HCT116 (cell line): ENCODE results near the gene UBE2L3. TPM values are rescaled to one million over a fixed set of nuclear protein-coding genes. Genes with fewer than 3 reads are reported as not detected.
"Not testable (repeated sequence)": the region's sequence is repeated elsewhere in the genome, so short reads cannot be mapped to it uniquely, and the experiment has no call there.

Experiments
- ATAC-seq: fragments of 200-7000 bp; cut with Tn5 transposase; 2 replicates; pipeline ENCODE4 v1.9.1; 2020; ENCODE audit warnings: mild to moderate bottlenecking, moderate library complexity
- BruUV-seq: library from RNA; stranded (reverse); fragments of 400-500 nt; replicated peaks from 2 replicates; lab custom pipeline; 2021; lab: Mats Ljungman, UMichigan
- CTCF ChIA-PET: fragments of 300-600 bp; sonication (Branson Sonifier 250); formaldehyde crosslinking; loops from one replicate; lab custom pipeline; 2021; ENCODE audit warnings: antibody characterized with exemption; lab: Charles Lee
- POLR2A ChIA-PET: fragments of 300-600, 350-600 bp; sonication (Branson Sonifier 250); formaldehyde crosslinking; loops from one replicate; lab custom pipeline; 2021; ENCODE audit warnings: antibody characterized with exemption; lab: Charles Lee
- RAD21 ChIA-PET, 2 experiments: fragments of 300-600 bp; sonication (Branson Sonifier 250); formaldehyde crosslinking; loops; one replicate each; lab custom pipeline; 2023; ENCODE audit warnings: low total read pairs in 2 of 2; ENCODE audit not compliant: uncharacterized antibody in 2 of 2, unreplicated experiment in 2 of 2, low non-redundant PET in 1 of 2; lab: Charles Lee
- DNase-seq: peaks from one replicate; pipeline ENCODE4 v3.0.0-alpha.2; 2010; ENCODE audit warnings: low read depth, low spot score
- H2AFZ ChIP-seq: fragments of 200-600 bp; shearing (Covaris generic), sonication (generic); 2 replicates; pipeline ENCODE4 v1.6.1; 2017; ENCODE audit warnings: low read depth, mixed run types, mixed read lengths, antibody characterized with exemption, low read length; ENCODE audit not compliant: poor library complexity, severe bottlenecking
- H3K27ac ChIP-seq: 2 replicates; pipeline ENCODE4 v1.5.1; 2012; ENCODE audit warnings: low read depth, low read length
- H3K27me3 ChIP-seq: fragments of 200-600 bp; sonication (generic); 2 replicates; pipeline ENCODE4 v1.6.1; 2016; ENCODE audit warnings: mixed run types, low read length, mixed read lengths; ENCODE audit not compliant: insufficient read depth
- H3K36me3 ChIP-seq, 2 experiments: fragments of 200-500 bp in 1 of 2; fragments of 200-600 bp in 1 of 2; sonication (Bioruptor generic) in 1 of 2; sonication (generic) in 1 of 2; 2 replicates each; pipeline versions ENCODE4 v1.5.1 to v1.6.1; 2014 to 2016; ENCODE audit warnings: low read length in 2 of 2, inconsistent platforms in 1 of 2, mixed read lengths in 1 of 2, mixed run types in 1 of 2; ENCODE audit not compliant: insufficient read depth in 2 of 2, control insufficient read depth in 1 of 2
- H3K4me1 ChIP-seq, 2 experiments: fragments of 200-600 bp in 1 of 2; sonication (generic) in 1 of 2; 2 replicates each; pipeline versions ENCODE4 v1.5.1 to v1.6.1; 2012 to 2017; ENCODE audit warnings: low read length in 2 of 2, inconsistent platforms in 1 of 2, mild to moderate bottlenecking in 1 of 2, mixed read lengths in 1 of 2, mixed run types in 1 of 2, moderate library complexity in 1 of 2; ENCODE audit not compliant: insufficient read depth in 2 of 2, control insufficient read depth in 1 of 2
- H3K4me2 ChIP-seq: fragments of 200-600 bp; sonication (generic); 2 replicates; pipeline ENCODE4 v1.6.1; 2017; ENCODE audit warnings: mixed run types, low read length, mixed read lengths
- H3K4me3 ChIP-seq, 2 experiments: fragments of 200-600 bp in 1 of 2; sonication (generic) in 1 of 2; replicated peaks in 1 of 2; 2 replicates each; pipeline ENCODE4 v1.5.1; 2011 to 2016; ENCODE audit warnings: low read length in 2 of 2, control low read depth in 1 of 2, low read depth in 1 of 2, mild to moderate bottlenecking in 1 of 2, mixed read lengths in 1 of 2, mixed run types in 1 of 2
- H3K79me2 ChIP-seq: fragments of 200-600 bp; sonication (generic); 2 replicates; pipeline ENCODE4 v1.6.1; 2017; ENCODE audit warnings: mild to moderate bottlenecking, mixed run types, low read length, moderate library complexity, mixed read lengths; ENCODE audit not compliant: insufficient read depth
- H3K9ac ChIP-seq: fragments of 200-600 bp; sonication (generic); 2 replicates; pipeline ENCODE4 v1.6.1; 2016; ENCODE audit warnings: low read length, mixed read lengths
- H3K9me2 ChIP-seq: fragments of 200-600 bp; sonication (generic), shearing (Covaris generic); 2 replicates; pipeline ENCODE4 v1.6.1; 2017; ENCODE audit warnings: mixed run types, mild to moderate bottlenecking, moderate library complexity; ENCODE audit not compliant: insufficient read depth
- H3K9me3 ChIP-seq, 2 experiments: fragments of 200-500 bp in 1 of 2; fragments of 200-600 bp in 1 of 2; sonication (Bioruptor generic) in 1 of 2; sonication (generic) in 1 of 2; 2 replicates each; pipeline ENCODE4 v1.6.1; 2014 to 2017; ENCODE audit warnings: low read length in 2 of 2, mixed read lengths in 2 of 2, inconsistent platforms in 1 of 2, low read depth in 1 of 2, mild to moderate bottlenecking in 1 of 2, mixed run types in 1 of 2, moderate library complexity in 1 of 2; ENCODE audit not compliant: control insufficient read depth in 1 of 2, insufficient read depth in 1 of 2
- H4K20me1 ChIP-seq: fragments of 200-600 bp; sonication (generic), shearing (Covaris generic); 2 replicates; pipeline ENCODE4 v1.6.1; 2017; ENCODE audit warnings: mixed run types, mild to moderate bottlenecking, moderate library complexity; ENCODE audit not compliant: insufficient read depth
- CEBPB ChIP-seq: IDR thresholded peaks from 2 replicates; pipeline ENCODE4 v1.6.1; 2012; ENCODE audit warnings: low read depth
- ELF1 ChIP-seq: IDR thresholded peaks from 2 replicates; pipeline ENCODE4 v1.6.1; 2012; ENCODE audit warnings: low read depth, borderline replicate concordance
- JUND ChIP-seq: IDR thresholded peaks from 2 replicates; pipeline ENCODE4 v1.6.1; 2012
- POLR2A ChIP-seq: IDR thresholded peaks from 2 replicates; pipeline ENCODE4 v1.7.0; 2011; ENCODE audit warnings: borderline replicate concordance; ENCODE audit not compliant: insufficient read depth, insufficient read length; ENCODE audit errors: extremely low read depth
- SIN3A ChIP-seq: IDR thresholded peaks from 2 replicates; pipeline ENCODE4 v1.6.1; 2012; ENCODE audit warnings: low read depth
- TCF7L2 ChIP-seq: IDR thresholded peaks from 2 replicates; pipeline ENCODE4 v1.7.0; 2011; ENCODE audit warnings: borderline replicate concordance, inconsistent platforms; ENCODE audit not compliant: insufficient read depth, insufficient read length; ENCODE audit errors: extremely low read depth
- ZNF274 ChIP-seq: fragments of 200-500 bp; sonication (Bioruptor generic); IDR thresholded peaks from 2 replicates; pipeline ENCODE4 v1.6.1; 2014; ENCODE audit warnings: mild to moderate bottlenecking, low read depth, low read length, inconsistent platforms
- intact Hi-C: fragments of 100-400 bp; cut with micrococcal nuclease; formaldehyde crosslinking; loops from 2 replicates; pipeline ENCODE4 v1.10.0; 2022
- total RNA-seq: library from RNA; stranded (reverse); gene quantifications from one replicate; pipeline ENCODE4 v1.2.1, GENCODE V29; 2021; ENCODE audit not compliant: unreplicated experiment

The UBE2L3 gene
- total RNA-seq, 1 experiment from 2014 or later, result 55.6 TPM

DNA sequence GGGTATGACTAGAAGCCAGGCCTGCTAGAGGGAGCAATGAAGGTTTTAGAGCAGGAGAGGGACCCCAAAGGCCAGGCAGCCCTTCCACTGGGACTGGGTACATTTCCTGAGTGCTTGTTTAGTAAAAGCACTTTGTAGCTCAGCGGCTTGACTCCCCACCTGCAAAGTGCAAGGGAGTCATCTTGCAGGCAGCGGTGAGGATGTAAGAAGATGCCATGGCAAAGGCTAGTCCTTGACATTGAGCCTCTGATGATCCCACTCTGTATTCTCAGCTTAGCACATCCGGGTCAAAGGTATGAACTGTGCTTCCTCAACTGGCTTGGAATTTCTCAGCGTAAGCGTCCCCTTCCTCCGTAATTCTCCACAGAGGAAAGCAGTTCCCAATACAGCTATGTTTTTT, 3.1 kb upstream of the UBE2L3 start:
- H3K9me3 ChIP-seq, result no peaks in the 10 kb centered on the region
- peaks cover 8 to 34% of the 10 kb centered on the region in 2 experiments; a peak in 3 of 4 replicates for H3K4me1 ChIP-seq
- H3K79me2 ChIP-seq, result peaks cover 19% of the 10 kb centered on the region
- CTCF ChIA-PET, result no interaction called here
- H3K36me3 ChIP-seq, result no peaks in the 10 kb centered on the region
- POLR2A ChIA-PET, result no interaction called here
- no peak overlapping the region for H3K9ac ChIP-seq
- intact Hi-C loops, result no loop called here
- no peaks in the 10 kb centered on the region for H3K27me3 ChIP-seq
- TF ChIP-seq CEBPB, result no peak
- no peak for TF ChIP-seq ELF1
- no peak overlapping the region for H3K27ac ChIP-seq
- H3K4me3 ChIP-seq, result no peak overlapping the region
- no peak for ATAC-seq
- peaks cover 6% of the 10 kb centered on the region; the same call in 1 of the 2 replicates for H4K20me1 ChIP-seq
- H3K4me2 ChIP-seq, result no peak overlapping the region
- BruUV-seq, result no TSS peak
- H3K9me2 ChIP-seq, result no peaks in the 10 kb centered on the region
- no peak for DNase-seq
- RAD21 ChIA-PET, result no interaction called here
- peak overlapping the region; percentile 51 for H2AFZ ChIP-seq

DNA sequence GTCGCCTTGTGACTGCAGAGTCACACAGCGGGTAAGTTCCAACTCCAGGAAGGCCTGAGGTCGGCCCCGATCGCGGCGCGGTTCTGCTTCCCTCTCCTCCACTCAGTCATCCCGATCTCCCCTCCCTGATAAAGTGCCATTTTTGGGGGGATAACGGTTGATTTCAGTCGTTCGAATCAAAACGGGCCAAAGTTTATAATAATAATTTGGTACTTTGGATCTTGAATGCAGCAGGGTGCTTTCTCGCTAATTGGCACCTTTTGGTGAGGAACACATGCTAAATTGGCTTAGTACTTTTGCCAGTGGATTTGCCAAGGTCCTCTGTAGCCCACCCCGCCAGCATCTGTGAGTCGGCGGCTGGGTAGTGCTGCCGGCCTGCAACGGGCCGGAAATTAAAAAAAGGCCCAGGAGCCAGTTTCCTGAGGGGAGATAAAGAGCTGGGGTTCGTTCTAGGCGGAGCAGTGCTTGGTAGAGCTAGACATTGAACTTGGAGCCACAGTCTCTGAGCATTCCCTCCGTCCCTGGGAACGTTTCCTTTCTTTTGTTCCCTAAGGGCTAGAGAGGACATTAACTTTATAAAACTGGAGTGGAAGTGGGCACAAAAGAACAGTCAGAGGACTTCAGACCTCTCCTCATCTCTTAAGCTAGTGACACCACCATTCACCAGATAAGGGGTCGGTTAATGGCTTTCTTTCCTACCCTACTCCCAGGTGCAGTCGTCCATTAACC, 997 bp downstream of the UBE2L3 start:
- Histone ChIP-seq H4K20me1 (peaks cover 29% of the 10 kb centered on the region; the same call in 1 of the 2 replicates), H2AFZ (no peak overlapping the region), H3K79me2 (peaks cover 60% of the 10 kb centered on the region), H3K36me3 (peaks cover 2 to 4% of the 10 kb centered on the region in 2 experiments; a peak in 1 of 4 replicates), H3K9me2 (no peaks in the 10 kb centered on the region), H3K27ac (peak overlapping the region; percentile 91), H3K9ac (peak overlapping the region; percentile 86), H3K4me3 (peak overlapping the region; percentile 75 to 96), H3K4me2 (peak overlapping the region; percentile 87), H3K27me3 (no peaks in the 10 kb centered on the region), H3K4me1 (peaks cover 32 to 75% of the 10 kb centered on the region in 2 experiments), H3K9me3 (no peaks in the 10 kb centered on the region)
- RAD21 ChIA-PET, result interaction anchor here in 1 of 2 experiments (0.6 kb wide), 1 partner anchor 72 kb away, joined by 4 read pairs; no protein-coding TSS in a partner anchor
- no peak for DNase-seq
- intact Hi-C loops, result no loop called here
- POLR2A ChIA-PET, result no interaction called here
- ATAC-seq, result peak; percentile 33
- CTCF ChIA-PET, result interaction anchor here (1.5 kb wide), 1 partner anchor 61 kb away, joined by 3 read pairs; no protein-coding TSS in a partner anchor
- no TSS peak for BruUV-seq
- TF ChIP-seq JUND (no peak), ZNF274 (no peak), POLR2A (no peak), SIN3A (no peak), ELF1 (no peak), TCF7L2 (no peak)

DNA sequence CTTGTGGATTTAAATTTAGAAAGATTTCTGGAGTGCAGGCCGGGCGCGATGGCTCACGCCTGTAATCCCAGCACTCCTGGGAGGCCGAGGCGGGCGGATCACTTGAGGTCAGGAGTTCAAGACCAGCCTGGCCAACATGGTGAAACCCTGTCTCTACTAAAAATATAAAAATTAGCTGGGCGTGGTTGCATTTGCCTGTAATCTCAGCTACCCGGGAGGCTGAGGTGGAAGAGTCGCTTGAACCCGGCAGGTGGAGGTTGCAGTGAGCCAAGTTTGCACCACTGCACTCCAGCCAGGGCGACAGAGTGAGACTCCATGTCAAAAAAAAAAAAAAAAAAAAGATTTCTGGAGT, 1.5 kb downstream of the UBE2L3 start:
- DNase-seq, H2AFZ ChIP-seq, intact Hi-C loops, POLR2A ChIA-PET, H3K36me3 ChIP-seq, H3K9me3 ChIP-seq, H3K9me2 ChIP-seq, H3K27me3 ChIP-seq, BruUV-seq: not testable (repeated sequence)
- ChIA-PET CTCF (interaction anchor here (1.5 kb wide), 1 partner anchor 60 kb away, joined by 3 read pairs; no protein-coding TSS in a partner anchor), RAD21 (interaction anchor here in 1 of 2 experiments (0.6 kb wide), 1 partner anchor 71 kb away, joined by 4 read pairs; no protein-coding TSS in a partner anchor)
- ATAC-seq, result peak; percentile 4; the same call in 1 of the 2 replicates
- peaks cover 33% of the 10 kb centered on the region; the same call in 1 of the 2 replicates for H4K20me1 ChIP-seq
- H3K4me3 ChIP-seq, result peak overlapping the region; percentile 75 to 96
- H3K79me2 ChIP-seq, result peaks cover 65% of the 10 kb centered on the region
- H3K9ac ChIP-seq, result peak overlapping the region; percentile 86
- peaks cover 38 to 80% of the 10 kb centered on the region in 2 experiments for H3K4me1 ChIP-seq
- H3K27ac ChIP-seq, result peak overlapping the region; percentile 91; the same call in 1 of the 2 replicates
- peak overlapping the region; percentile 87 for H3K4me2 ChIP-seq
